Aorta (tissue), 5 donors: ENCODE results near the gene PRKAG2. TPM values are rescaled to one million over a fixed set of nuclear protein-coding genes. Genes with fewer than 3 reads are reported as not detected.

Experiments used
- ATAC-seq: fragments of 200-7000 bp; cut with Tn5 transposase; one replicate; pipeline ENCODE4 v1.9.1; 2022; ENCODE audit warnings: moderate library complexity; ENCODE audit not compliant: low FRiP score
- DNase-seq, 2 donors: peaks; one replicate each; pipeline ENCODE4 v3.0.0-alpha.2; 2020
- H3K27ac ChIP-seq, 2 donors: one replicate each; pipeline ENCODE4 v1.5.1; 2013; ENCODE audit warnings: low read length in 2 of 2, mild to moderate bottlenecking in 2 of 2, moderate library complexity in 2 of 2, control low read depth in 1 of 2, inconsistent platforms in 1 of 2, low read depth in 1 of 2
- H3K27me3 ChIP-seq, 2 donors: one replicate each; pipeline ENCODE4 v1.6.1; 2013; ENCODE audit warnings: control low read depth in 1 of 2, low read length in 1 of 2, mild to moderate bottlenecking in 1 of 2, moderate library complexity in 1 of 2; ENCODE audit not compliant: insufficient read depth in 2 of 2, control insufficient read depth in 1 of 2
- H3K36me3 ChIP-seq, 2 donors: one replicate each; pipeline ENCODE4 v1.6.1; 2013; ENCODE audit warnings: control low read depth in 1 of 2, low read length in 1 of 2, mild to moderate bottlenecking in 1 of 2; ENCODE audit not compliant: insufficient read depth in 2 of 2, control insufficient read depth in 1 of 2
- H3K4me1 ChIP-seq, 2 donors: one replicate each; pipeline ENCODE4 v1.6.1; 2013; ENCODE audit warnings: low read length in 2 of 2, control low read depth in 1 of 2, mild to moderate bottlenecking in 1 of 2, moderate library complexity in 1 of 2; ENCODE audit not compliant: insufficient read depth in 2 of 2, control insufficient read depth in 1 of 2
- H3K4me3 ChIP-seq, 2 donors: one replicate each; pipeline ENCODE4 v1.5.1; 2013; ENCODE audit warnings: low read length in 2 of 2, control low read depth in 1 of 2, mild to moderate bottlenecking in 1 of 2
- H3K9me3 ChIP-seq: one replicate; pipeline ENCODE4 v1.6.1; 2013; ENCODE audit warnings: mild to moderate bottlenecking, low read length; ENCODE audit not compliant: control insufficient read depth
- WGBS, 2 donors: extraction: QIAGEN DNeasy Blood & Tissue Kit; methylation state at CpG; one replicate each; pipeline ENCODE4 v1.1.7; 2013; 5-methylcytosine and 5-hydroxymethylcytosine counted together
- intact Hi-C, 2 donors: fragments of 100-400 bp; cut with DNase I; formaldehyde crosslinking; loops; one replicate each; pipeline versions ENCODE4 v1.14.2 to v1.15.0; 2022
- polyA plus RNA-seq, 2 donors: library from polyadenylated mRNA; stranded (reverse); fragments of 200-250 nt; gene quantifications; one replicate each; pipeline ENCODE4 v1.2.3, GENCODE V29; 2013
- total RNA-seq, 2 donors: library from RNA; stranded (reverse); fragmentation: NEBNext Ultra II Directional; extraction: Animal tissue kit (Norgen Biotek cat#: 25700); gene quantifications; one replicate each; pipeline ENCODE4 v1.2.1, GENCODE V29; 2021
- donor health status: healthy with polysubstance abuse.
- donor health status: Bipolar disorder and iron deficiency.
- donor health status: DM: no; HTN: no; CAD: no.
- donor health status: DM: no; HTN: no; CAD: no.
- donor health status: DM: yes; HTN: yes; CAD: no.

The PRKAG2 gene
- total and polyA plus RNA-seq, 4 donors, result 34.0 to 69.9 (median 52.6) TPM

DNA sequence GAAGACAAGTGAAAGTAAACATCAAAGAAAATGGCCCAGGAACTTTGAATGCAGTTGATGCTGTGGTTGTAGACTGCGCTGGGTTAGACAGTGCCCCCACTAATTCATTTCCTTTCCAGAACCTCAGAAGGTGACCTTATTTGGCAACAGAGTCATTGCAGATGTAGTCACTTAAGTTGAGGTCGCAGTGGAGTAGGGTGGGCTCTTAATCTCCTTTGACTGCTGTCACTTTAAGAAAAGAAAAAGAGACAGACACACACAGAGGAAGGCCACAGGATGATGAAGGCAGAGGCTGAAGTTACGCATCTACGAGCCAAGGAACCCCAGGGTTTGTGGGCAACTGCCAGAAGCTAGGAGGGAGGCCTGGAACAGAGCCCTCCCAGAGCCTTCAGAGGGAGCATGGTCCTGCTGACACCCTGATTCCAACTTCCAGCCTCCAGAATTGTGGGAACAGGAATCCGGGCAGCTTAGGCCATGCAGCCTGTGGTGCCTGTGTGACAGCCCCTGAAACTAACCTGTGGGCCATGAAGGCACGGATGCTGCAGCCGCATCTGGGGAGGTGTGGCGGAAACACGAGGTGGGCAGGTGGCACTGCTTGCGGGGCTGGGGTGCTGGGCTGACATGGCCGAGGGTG lies 107.6 kb downstream of the PRKAG2 start:
- Histone ChIP-seq H3K27me3 (no peaks in the 10 kb centered on the region), H3K4me3 (no peak overlapping the region), H3K4me1 (no peaks in the 10 kb centered on the region), H3K27ac (no peak overlapping the region), H3K36me3 (no peaks in the 10 kb centered on the region), H3K9me3 (no peaks in the 10 kb centered on the region)
- WGBS, 2 donors, result 91 to 93% methylated on average over 11 of the region's 11 CpGs
- DNase-seq (peak in 1 of 2 donors; percentile 53), ATAC-seq (no peak)
- intact Hi-C loops, result no loop called here

DNA sequence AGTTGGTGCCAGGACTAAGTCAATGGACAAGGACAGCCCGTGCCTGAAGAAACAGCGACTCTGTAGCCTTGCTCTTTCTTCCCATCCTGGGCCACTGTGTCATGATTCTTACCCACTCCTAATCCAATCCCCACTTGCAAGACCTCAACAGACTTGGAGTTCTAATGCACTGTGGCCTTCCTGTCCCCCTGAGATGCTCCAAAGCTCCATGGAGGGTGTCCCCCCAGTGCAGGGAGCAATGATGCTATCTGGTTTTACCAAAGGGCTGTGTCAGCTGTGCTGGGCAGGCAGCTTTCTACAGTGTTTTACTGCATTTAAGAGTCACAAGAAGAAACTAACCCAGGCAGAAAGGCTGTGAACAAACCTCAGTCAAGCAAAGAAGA lies 108.1 kb downstream of the PRKAG2 start:
- DNase-seq, result peak in 1 of 2 donors; percentile 33
- WGBS, 2 donors, result 91 to 100% methylated on average over 2 of the region's 2 CpGs
- no peak for ATAC-seq
- no peaks in the 10 kb centered on the region for H3K27me3 ChIP-seq
- H3K4me1 ChIP-seq, result no peaks in the 10 kb centered on the region
- H3K27ac ChIP-seq, result no peak overlapping the region
- intact Hi-C loops, result no loop called here
- no peak overlapping the region for H3K4me3 ChIP-seq
- H3K9me3 ChIP-seq, result no peaks in the 10 kb centered on the region
- no peaks in the 10 kb centered on the region for H3K36me3 ChIP-seq

DNA sequence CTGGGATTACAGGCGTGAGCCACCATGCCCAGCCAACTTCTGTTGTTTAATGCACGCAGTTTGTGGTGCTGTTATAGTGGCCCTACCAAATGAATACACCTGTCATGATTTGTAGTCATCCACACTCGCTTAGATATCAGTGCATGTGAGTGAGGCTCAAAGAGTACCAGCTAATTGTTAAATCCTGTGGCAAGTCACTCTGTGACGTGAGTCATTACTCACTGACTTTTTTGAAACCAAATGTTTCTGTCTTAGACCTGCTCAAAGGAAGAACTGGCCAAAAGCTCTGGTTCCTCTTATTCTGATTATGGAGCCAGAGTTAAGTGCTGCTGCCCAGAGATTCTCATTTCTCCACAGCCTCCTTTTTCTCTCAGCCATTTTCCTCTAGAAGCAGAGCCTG lies 109.4 kb downstream of the PRKAG2 start:
- DNase-seq (no peak), ATAC-seq (no peak)
- intact Hi-C loops, result no loop called here
- WGBS, 2 donors, result 94 to 95% methylated on average over 4 of the region's 4 CpGs
- Histone ChIP-seq H3K4me3 (no peak overlapping the region), H3K9me3 (no peaks in the 10 kb centered on the region), H3K4me1 (no peaks in the 10 kb centered on the region), H3K27me3 (no peaks in the 10 kb centered on the region), H3K27ac (no peak overlapping the region), H3K36me3 (no peaks in the 10 kb centered on the region)

DNA sequence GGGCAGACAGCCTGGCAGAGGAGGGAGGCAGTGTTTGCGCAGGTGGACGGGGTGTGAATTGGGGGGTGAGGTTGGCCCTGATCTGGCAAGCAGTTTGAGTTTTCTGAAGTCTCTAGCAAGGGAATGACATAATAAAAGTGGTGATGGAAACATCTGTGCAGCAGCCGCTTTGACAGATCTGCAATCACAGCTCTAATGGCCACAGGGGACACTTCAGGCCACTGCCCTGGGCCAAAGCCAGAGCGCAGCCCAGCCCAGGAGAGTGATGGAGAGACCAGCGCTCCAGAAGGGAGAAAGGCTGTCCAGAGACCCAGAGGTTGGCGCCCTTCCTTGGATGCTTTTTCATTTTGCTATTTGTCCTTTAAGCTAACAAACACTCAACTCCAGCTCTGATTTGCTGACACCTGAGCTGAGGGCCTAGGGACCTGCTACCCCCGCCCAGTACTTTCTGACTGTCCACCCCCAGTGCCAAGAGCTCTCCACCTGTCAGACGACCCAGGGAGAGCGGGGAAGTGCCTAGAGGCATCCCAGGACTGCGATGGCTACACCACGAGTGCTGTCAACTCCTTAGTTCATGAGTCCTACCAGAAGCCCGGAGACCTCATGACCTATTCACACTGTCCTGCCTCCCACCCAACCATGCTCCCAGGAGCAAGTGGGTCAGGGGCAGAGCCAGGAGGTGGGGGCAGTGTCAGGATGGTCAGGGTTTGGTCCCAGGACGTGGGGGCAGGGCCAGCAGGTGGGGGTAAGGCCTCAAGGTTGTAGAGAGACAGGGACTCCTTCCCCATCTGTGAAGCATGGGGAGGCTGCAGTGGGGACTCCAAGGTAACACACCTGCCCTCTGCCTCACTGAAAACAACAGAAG lies 112.6 kb downstream of the PRKAG2 start:
- no peak overlapping the region for H3K27ac ChIP-seq
- H3K27me3 ChIP-seq, result no peaks in the 10 kb centered on the region
- 92 to 96% methylated on average over 13 of the region's 13 CpGs for WGBS, 2 donors
- intact Hi-C loops, result no loop called here
- ATAC-seq, result no peak
- H3K4me3 ChIP-seq, result no peak overlapping the region
- no peaks in the 10 kb centered on the region for H3K4me1 ChIP-seq
- no peaks in the 10 kb centered on the region for H3K36me3 ChIP-seq
- H3K9me3 ChIP-seq, result no peaks in the 10 kb centered on the region
- DNase-seq, result peak in 1 of 2 donors; percentile 56

DNA sequence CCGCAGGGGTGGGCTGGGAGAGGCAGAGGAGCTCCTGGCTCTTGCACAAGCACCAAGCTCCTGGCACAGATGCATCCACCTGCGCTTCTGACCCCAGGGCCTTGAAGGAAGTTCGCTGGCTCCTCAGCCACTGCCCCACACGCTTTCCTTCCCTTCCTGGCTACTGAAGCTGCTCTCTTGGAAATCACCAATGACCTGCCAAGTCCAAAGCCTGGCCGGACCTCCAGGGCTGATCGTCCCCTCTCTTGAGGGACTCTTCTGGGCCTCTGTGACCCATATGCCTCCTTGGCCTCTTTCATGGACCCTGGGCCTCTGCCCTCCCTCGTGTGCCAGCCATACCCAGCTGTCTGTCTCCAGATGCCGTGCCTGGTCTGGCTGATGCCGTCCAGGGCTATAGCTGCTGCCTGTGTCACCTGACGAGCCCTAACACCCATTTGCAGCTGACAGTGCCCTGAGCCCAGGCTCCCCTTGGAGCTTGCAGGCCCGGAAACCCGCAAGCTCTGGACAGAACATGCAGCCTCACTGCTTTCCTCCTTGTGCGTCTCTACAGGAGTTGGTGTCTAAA lies 113.4 kb downstream of the PRKAG2 start:
- no peaks in the 10 kb centered on the region for H3K4me1 ChIP-seq
- H3K27ac ChIP-seq, result no peak overlapping the region
- no peak overlapping the region for H3K4me3 ChIP-seq
- no peaks in the 10 kb centered on the region for H3K27me3 ChIP-seq
- ATAC-seq (no peak), DNase-seq (peak in 1 of 2 donors; percentile 61)
- WGBS, 2 donors, result 87 to 90% methylated on average over 13 of the region's 13 CpGs
- H3K36me3 ChIP-seq, result no peaks in the 10 kb centered on the region
- intact Hi-C loops, result no loop called here
- H3K9me3 ChIP-seq, result no peaks in the 10 kb centered on the region

DNA sequence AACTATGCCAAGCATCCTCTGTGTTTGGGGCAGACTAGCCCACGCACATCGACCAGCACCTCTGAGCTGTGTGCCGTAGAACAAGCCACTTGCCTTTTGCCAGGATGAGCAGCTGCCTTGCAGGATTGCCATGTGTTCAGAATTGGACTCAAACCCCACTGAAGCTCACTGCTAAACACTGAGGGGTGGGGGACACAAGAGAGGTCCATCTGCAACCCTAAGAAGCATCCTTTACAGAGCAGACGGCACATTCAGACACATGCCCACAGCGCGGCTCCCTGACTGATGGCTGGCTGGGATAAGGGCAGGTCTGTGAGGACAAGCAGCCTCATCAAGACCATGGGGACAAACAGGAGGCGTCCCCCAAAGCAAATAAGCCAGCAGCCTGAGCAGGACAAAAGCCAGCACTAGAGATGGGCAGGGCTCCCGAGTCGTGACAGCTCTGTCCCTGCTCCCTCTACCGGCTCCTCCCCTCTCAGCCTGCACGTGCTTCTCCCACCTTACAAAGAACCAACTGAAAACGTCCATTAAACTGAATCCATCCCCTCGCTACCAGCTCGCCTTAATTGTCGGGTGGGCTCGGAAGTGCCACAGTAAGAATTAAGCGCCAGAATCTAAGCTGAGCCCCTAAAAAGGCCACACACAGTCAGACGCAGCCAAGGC lies 114.2 kb downstream of the PRKAG2 start:
- ATAC-seq (no peak), DNase-seq (peak in 1 of 2 donors; percentile 53)
- no peaks in the 10 kb centered on the region for H3K4me1 ChIP-seq
- H3K4me3 ChIP-seq, result no peak overlapping the region
- no peaks in the 10 kb centered on the region for H3K9me3 ChIP-seq
- no peaks in the 10 kb centered on the region for H3K27me3 ChIP-seq
- intact Hi-C loops, result no loop called here
- 83 to 88% methylated on average over 18 of the region's 18 CpGs for WGBS, 2 donors
- no peak overlapping the region for H3K27ac ChIP-seq
- no peaks in the 10 kb centered on the region for H3K36me3 ChIP-seq

DNA sequence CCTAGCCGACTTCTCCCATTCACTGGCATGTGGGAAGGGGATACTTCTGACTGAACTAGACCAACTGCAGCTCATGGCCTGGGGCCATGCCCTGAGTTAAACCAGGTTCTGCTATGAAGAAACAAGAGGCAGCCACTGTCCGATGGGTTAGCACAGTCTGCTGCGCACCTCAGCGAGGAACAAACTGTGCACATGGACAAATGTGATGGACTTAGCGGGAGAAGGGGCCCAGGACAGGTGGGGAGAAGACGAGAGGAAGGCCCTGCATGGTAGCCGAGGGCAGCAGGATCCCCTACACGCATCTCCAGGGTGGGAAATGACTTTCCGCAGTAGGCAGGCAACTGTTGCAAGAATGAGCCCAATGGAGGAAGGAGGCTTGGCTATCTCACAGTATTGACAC lies 115.0 kb downstream of the PRKAG2 start:
- Histone ChIP-seq H3K4me3 (no peak overlapping the region), H3K9me3 (no peaks in the 10 kb centered on the region), H3K27me3 (no peaks in the 10 kb centered on the region), H3K36me3 (no peaks in the 10 kb centered on the region), H3K4me1 (no peaks in the 10 kb centered on the region), H3K27ac (no peak overlapping the region)
- ATAC-seq, result no peak
- intact Hi-C loops, result no loop called here
- 95 to 96% methylated on average over 9 of the region's 9 CpGs for WGBS, 2 donors
- peak in 1 of 2 donors; percentile 59 for DNase-seq

DNA sequence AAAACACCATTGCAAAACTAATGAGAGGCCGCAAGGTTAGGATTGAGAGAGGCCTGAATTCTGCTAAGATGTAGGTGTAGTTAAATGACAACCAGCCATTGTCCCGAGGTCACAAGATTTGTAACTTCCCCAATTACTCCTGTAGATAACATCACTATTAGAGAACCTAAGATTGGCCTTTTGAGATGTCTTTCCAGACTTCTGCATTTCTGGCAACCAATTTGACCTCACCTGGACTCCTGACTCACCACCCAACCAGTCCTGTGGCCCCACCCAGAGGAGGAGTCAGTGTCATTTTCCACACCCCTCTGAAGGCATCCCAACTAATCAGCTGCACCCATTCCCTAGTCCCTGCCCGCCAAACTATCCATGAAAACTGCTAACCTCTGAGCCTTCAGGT lies 115.7 kb downstream of the PRKAG2 start:
- WGBS, 2 donors, result 84 to 91% methylated on average over 3 of the region's 3 CpGs
- no peak for ATAC-seq
- no peaks in the 10 kb centered on the region for H3K4me1 ChIP-seq
- H3K9me3 ChIP-seq, result no peaks in the 10 kb centered on the region
- no peak overlapping the region for H3K4me3 ChIP-seq
- H3K36me3 ChIP-seq, result no peaks in the 10 kb centered on the region
- peak in 1 of 2 donors; percentile 15 for DNase-seq
- H3K27ac ChIP-seq, result no peak overlapping the region
- H3K27me3 ChIP-seq, result no peaks in the 10 kb centered on the region
- intact Hi-C loops, result no loop called here
